Duodenal mucosa (tissue), 2 donors: ENCODE measurements around the gene CAMTA1.

Source experiments
- H3K27ac ChIP-seq: one replicate; pipeline ENCODE4 v1.7.0; 2013; ENCODE audit warnings: low read depth, low read length
- H3K27me3 ChIP-seq, 2 donors: one replicate each; pipeline ENCODE4 v1.7.0; 2013; ENCODE audit warnings: low read length in 2 of 2, control low read depth in 1 of 2; ENCODE audit not compliant: insufficient read depth in 2 of 2, control insufficient read depth in 1 of 2
- H3K36me3 ChIP-seq, 2 donors: one replicate each; pipeline ENCODE4 v1.7.0; 2013; ENCODE audit warnings: low read length in 2 of 2, control low read depth in 1 of 2; ENCODE audit not compliant: insufficient read depth in 2 of 2, control insufficient read depth in 1 of 2
- H3K4me1 ChIP-seq, 2 donors: one replicate each; pipeline ENCODE4 v1.7.0; 2013; ENCODE audit warnings: low read length in 2 of 2, control low read depth in 1 of 2; ENCODE audit not compliant: insufficient read depth in 2 of 2, control insufficient read depth in 1 of 2
- H3K4me3 ChIP-seq, 2 donors: one replicate each; pipeline ENCODE4 v1.7.0; 2013; ENCODE audit warnings: low read length in 2 of 2, low read depth in 1 of 2
- H3K9ac ChIP-seq, 2 donors: one replicate each; pipeline ENCODE4 v1.7.0; 2013; ENCODE audit warnings: low read length in 2 of 2, low read depth in 1 of 2
- H3K9me3 ChIP-seq, 2 donors: one replicate each; pipeline ENCODE4 v1.7.0; 2013; ENCODE audit warnings: low read length in 2 of 2, control low read depth in 1 of 2; ENCODE audit not compliant: control insufficient read depth in 1 of 2

Gene CAMTA1

GRCh38 chr1:7068552-7068951 lies 283.3 kb downstream of the CAMTA1 start:
- H3K4me1 ChIP-seq = no peaks in the 10 kb centered on the region
- H3K9me3 ChIP-seq = no peaks in the 10 kb centered on the region
- H3K4me3 ChIP-seq = no peak overlapping the region
- H3K9ac ChIP-seq = no peak overlapping the region
- no peak overlapping the region for H3K27ac ChIP-seq
- H3K36me3 ChIP-seq = no peaks in the 10 kb centered on the region
- H3K27me3 ChIP-seq = peaks cover 0 to 5% of the 10 kb centered on the region in 2 donors

GRCh38 chr1:7069931-7070330 lies 284.7 kb downstream of the CAMTA1 start:
- Histone ChIP-seq H3K4me1 (no peaks in the 10 kb centered on the region), H3K9me3 (no peaks in the 10 kb centered on the region), H3K27ac (no peak overlapping the region), H3K9ac (peak overlapping the region in 1 of 2 donors; percentile 4), H3K27me3 (peaks cover 0 to 5% of the 10 kb centered on the region in 2 donors), H3K36me3 (no peaks in the 10 kb centered on the region), H3K4me3 (peak overlapping the region; percentile 56 to 59)

GRCh38 chr1:7070389-7071029 lies 285.3 kb downstream of the CAMTA1 start:
- H3K9me3 ChIP-seq = no peaks in the 10 kb centered on the region
- H3K9ac ChIP-seq = peak overlapping the region in 1 of 2 donors; percentile 4
- no peaks in the 10 kb centered on the region for H3K36me3 ChIP-seq
- H3K4me3 ChIP-seq = peak overlapping the region; percentile 56 to 59
- no peak overlapping the region for H3K27ac ChIP-seq
- peaks cover 0 to 5% of the 10 kb centered on the region in 2 donors for H3K27me3 ChIP-seq
- H3K4me1 ChIP-seq = no peaks in the 10 kb centered on the region

GRCh38 chr1:7076117-7076516 lies 290.9 kb downstream of the CAMTA1 start:
- Histone ChIP-seq H3K27me3 (no peaks in the 10 kb centered on the region), H3K36me3 (no peaks in the 10 kb centered on the region), H3K27ac (no peak overlapping the region), H3K9me3 (peaks cover 0 to 4% of the 10 kb centered on the region in 2 donors), H3K4me3 (no peak overlapping the region), H3K4me1 (no peaks in the 10 kb centered on the region), H3K9ac (no peak overlapping the region)

DNA sequence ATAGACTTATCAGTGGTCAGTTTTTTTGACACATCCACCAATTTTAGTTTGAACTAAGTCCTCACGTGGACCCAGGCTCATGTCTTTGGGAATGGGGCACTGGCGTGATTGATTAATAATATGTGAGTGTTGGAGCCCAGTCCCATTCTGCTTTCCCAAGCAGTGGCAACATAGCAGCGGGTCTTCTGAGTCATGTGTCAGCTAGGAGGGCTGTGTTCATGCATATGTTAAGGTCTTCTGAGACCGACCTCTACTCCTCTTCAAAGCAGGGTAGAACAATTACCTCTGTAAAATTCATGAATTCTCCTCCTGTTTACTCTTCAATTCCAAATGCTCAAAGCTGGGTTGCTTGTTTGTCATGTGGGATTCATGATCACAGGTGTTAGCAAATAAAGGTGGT lies 291.3 kb downstream of the CAMTA1 start:
- Histone ChIP-seq H3K4me1 (no peaks in the 10 kb centered on the region), H3K27ac (no peak overlapping the region), H3K4me3 (no peak overlapping the region)

GRCh38 chr1:7077136-7077535 lies 291.9 kb downstream of the CAMTA1 start:
- H3K27ac ChIP-seq = no peak overlapping the region
- H3K27me3 ChIP-seq = no peaks in the 10 kb centered on the region

More for the DNA sequence above, 291.3 kb downstream of the CAMTA1 start:
- Histone ChIP-seq H3K9ac (no peak overlapping the region), H3K36me3 (no peaks in the 10 kb centered on the region), H3K9me3 (peaks cover 0 to 4% of the 10 kb centered on the region in 2 donors), H3K27me3 (no peaks in the 10 kb centered on the region)

GRCh38 chr1:7077970-7078369 lies 292.7 kb downstream of the CAMTA1 start:
- Histone ChIP-seq H3K27me3 (no peaks in the 10 kb centered on the region), H3K9me3 (peaks cover 0 to 4% of the 10 kb centered on the region in 2 donors), H3K4me1 (no peaks in the 10 kb centered on the region), H3K9ac (no peak overlapping the region), H3K4me3 (no peak overlapping the region), H3K27ac (no peak overlapping the region), H3K36me3 (no peaks in the 10 kb centered on the region)

More at GRCh38 chr1:7077136-7077535, 291.9 kb downstream of the CAMTA1 start:
- Histone ChIP-seq H3K4me1 (no peaks in the 10 kb centered on the region), H3K9me3 (peaks cover 0 to 4% of the 10 kb centered on the region in 2 donors), H3K36me3 (no peaks in the 10 kb centered on the region), H3K9ac (no peak overlapping the region), H3K4me3 (no peak overlapping the region)

DNA sequence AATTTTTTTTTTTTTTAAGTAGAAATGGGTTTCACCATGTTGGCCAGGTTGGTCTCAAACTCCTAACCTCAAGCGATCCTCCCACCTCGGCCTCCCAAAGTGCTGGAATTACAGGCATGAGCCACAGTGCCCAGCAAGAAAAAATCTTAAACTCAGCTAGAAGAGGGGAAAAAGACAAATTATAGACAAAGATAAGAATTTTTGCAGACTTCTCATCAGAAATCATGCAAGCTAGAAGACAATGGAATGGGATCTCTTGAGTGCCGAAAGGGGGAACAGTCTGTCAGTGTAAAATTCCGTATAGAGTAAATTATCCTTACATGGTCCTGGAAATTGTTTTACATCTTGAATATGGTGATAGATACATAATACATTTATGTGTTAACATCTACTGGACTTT lies 294.4 kb downstream of the CAMTA1 start:
- Histone ChIP-seq H3K27ac (no peak overlapping the region), H3K4me3 (no peak overlapping the region), H3K9me3 (peaks cover 0 to 4% of the 10 kb centered on the region in 2 donors), H3K27me3 (no peaks in the 10 kb centered on the region), H3K4me1 (no peaks in the 10 kb centered on the region), H3K9ac (no peak overlapping the region), H3K36me3 (no peaks in the 10 kb centered on the region)

DNA sequence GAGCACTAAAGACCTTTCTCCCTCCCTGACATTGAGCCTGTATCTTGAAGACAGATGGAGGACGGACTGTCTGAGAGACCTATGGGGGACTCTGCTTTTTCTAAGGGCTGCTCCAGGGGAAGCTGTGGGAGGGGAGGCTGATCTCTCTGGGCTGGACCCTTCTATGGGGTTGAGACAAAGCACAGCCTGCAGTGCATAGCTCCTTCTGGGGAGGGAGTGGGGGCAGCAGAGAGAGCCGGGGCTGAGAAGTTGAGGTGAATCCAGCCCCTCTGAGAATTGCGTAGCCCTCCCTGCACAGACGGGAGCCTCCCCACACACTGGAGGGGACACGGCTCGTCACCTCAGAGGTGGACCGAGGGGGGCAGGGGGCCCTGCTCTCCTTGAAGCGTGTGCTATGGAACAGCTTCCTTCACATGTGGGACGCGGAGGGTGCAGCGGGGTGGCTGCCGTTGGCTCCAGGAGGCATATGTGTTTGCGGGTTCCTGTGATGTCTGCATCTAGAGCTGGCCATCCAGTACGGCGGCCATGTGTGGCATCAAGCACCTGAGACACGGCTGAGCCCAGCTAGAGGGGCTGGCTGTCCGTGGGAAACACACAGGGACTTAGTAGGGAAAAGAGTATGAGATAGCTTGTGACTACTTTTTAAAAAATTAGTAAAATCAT lies 299.1 kb downstream of the CAMTA1 start:
- no peak overlapping the region for H3K4me3 ChIP-seq
- H3K27me3 ChIP-seq = no peaks in the 10 kb centered on the region
- no peaks in the 10 kb centered on the region for H3K9me3 ChIP-seq
- H3K36me3 ChIP-seq = no peaks in the 10 kb centered on the region
- H3K27ac ChIP-seq = no peak overlapping the region
- H3K4me1 ChIP-seq = no peaks in the 10 kb centered on the region
- H3K9ac ChIP-seq = no peak overlapping the region

- H3K27me3 ChIP-seq = peaks cover 0 to 2% of the 10 kb centered on the region in 2 donors
- H3K4me3 ChIP-seq = no peak overlapping the region
Measured at GRCh38 chr1:7085521-7085920, 300.3 kb downstream of the CAMTA1 start.

More at GRCh38 chr1:7085521-7085920, 300.3 kb downstream of the CAMTA1 start:
- Histone ChIP-seq H3K36me3 (no peaks in the 10 kb centered on the region), H3K27ac (no peak overlapping the region), H3K9me3 (no peaks in the 10 kb centered on the region), H3K4me1 (no peaks in the 10 kb centered on the region), H3K9ac (no peak overlapping the region)
